Amniotic epithelial cell (primary cell): ENCODE data around the gene UNC13A.
"Not testable (repeated sequence)": the region's sequence is repeated elsewhere in the genome, so short reads cannot be mapped to it uniquely, and the experiment has no call there.

Source experiments
- DNase-seq: peaks from one replicate; pipeline ENCODE4 v3.0.0-alpha.2; 2010; ENCODE audit warnings: low read depth

Gene UNC13A

GRCh38 chr19:17567940-17568339 is 120.2 kb downstream of the UNC13A start:
- no peak for DNase-seq

GRCh38 chr19:17565611-17566010 is 122.5 kb downstream of the UNC13A start:
- DNase-seq: no peak

GRCh38 chr19:17564781-17565180 is 123.4 kb downstream of the UNC13A start:
- no peak for DNase-seq

DNA sequence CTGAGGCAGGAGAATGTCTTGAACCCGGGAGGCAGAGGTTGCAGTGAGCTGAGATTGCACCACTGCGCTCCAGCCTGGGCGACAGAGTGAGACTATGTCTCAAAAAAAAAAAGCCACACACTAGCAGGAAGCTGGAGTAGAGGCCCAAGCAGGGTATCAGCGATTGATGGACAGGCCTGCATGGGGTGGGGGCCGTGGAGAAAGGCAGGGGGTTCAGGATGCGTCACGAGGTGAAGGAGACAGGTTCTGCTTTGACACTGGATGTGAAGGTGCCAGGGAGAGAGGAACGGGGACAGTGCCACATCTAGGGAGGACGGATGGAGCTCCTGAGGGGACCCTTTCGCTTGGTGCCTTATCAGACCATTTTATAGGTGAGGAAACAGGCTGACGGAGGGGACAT is 125.6 kb downstream of the UNC13A start:
- DNase-seq: no peak

DNA sequence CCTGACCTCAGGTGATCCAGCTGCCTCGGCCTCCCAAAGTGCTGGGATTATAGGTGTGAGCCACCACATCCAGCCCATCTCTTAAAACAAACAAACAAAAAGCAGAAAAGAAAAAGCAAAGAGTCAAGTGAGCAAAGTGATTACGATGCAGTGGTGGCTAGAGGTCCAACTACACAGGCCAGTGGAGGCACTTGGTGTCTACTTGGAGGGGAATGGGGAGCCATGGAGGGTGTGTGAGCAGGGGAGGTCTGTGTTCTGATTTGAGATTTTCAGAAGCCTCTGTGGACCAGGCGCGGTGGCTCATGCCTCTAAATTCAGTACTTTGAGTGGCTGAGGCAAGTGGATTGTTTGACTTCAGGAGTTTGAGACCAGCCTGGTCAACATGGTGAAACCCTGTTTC is 126.1 kb downstream of the UNC13A start:
- no peak for DNase-seq

DNA sequence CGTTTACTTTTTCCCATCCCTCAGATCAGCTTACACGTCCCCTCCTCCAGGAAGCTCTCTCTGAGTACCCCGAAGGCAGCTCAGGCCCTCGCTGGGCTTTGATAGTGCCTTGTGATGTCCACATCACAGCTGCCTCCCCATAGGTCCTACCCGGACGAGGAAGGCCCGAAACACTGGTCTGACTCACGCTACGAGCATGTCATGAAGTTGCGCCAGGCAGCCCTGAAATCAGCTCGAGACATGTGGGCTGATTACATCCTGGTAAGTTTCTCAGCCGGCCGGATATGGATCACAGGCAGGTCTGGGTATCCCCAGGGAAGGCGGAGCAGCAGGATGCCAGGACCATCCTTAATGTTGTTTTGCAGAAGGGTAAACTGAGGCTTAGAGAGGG is 128.0 kb downstream of the UNC13A start:
- peak; percentile 99 for DNase-seq

DNA sequence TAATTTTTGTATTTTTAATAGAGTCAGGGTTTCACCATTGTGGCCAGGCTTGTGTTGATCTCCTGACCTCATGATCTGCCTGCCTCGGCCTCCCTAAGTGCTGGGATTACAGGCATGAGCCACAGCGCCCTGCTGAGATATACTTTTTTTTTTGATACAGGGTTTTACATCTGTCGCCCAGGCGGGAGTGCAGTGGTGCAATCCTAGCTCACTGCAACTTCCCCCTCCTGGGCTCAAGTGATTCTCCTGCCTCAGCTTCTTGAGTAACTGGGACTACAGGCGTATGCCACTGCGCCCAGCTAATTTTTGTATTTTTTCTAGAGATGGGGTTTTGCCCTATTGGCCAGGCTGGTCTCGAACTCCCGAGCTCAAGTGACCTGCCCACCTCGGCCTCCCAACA is 130.7 kb downstream of the UNC13A start:
- DNase-seq: peak; percentile 40

DNA sequence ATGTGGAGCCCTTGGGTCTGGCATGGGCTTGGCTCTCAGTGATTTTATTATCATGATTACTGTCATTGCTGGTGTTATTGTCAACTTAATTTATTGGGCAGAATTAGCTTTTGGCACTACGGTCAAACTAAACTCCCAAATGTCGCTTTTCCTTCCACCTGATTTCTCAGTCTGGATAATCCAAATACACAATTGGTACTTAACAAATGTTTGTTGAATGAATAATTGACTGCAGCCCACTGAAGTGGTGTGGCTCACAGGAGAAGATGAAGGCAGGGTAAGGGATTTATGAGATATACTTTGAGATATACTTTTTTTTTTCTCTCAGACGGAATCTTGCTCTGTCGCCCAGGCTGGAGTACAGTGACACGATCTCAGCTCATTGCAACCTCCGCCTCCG is 131.2 kb downstream of the UNC13A start:
- no peak for DNase-seq

DNA sequence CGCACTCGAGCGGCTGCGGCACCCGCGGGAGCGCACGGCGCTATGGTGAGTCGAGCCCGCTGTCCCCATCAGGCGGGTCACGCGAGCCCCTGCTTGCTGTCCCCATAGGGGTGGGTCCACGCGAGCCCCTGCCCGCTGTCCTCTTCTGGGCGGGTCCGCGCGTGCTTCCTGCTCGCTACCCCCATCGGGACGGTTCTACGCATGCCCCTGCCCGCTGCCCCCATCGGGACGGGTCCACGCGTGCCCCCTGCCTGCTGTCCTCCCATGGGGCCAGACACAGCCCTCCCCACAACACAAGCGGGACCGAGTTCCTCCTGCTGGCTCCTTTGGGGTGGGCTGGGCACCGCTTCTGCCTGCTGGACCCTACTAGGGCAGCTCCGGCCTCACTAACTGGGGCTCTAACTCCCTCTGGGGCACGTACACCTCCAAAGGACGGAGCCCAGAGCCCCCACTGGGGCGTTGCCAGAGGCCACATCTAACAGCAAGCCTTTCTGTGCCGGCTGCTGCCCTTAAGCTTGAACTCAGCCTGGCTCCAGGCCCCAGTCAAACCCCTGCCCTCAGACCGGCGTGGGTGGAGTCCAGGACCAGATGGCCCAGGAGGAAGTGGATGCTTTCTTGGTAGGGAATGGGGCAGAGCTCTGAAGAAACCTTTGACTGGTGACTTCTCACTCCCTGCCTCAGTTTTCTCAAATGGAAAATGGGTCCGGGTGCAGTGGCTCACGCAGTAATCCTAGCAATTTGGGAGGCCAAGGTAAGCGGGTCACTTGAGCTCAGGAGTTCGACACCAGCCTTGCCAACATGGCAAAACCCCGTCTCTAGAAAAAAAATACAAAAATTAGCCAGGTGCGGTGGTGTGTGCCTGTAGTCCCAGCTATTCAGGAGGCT is 132.0 kb downstream of the UNC13A start:
- peak; percentile 77 for DNase-seq

DNA sequence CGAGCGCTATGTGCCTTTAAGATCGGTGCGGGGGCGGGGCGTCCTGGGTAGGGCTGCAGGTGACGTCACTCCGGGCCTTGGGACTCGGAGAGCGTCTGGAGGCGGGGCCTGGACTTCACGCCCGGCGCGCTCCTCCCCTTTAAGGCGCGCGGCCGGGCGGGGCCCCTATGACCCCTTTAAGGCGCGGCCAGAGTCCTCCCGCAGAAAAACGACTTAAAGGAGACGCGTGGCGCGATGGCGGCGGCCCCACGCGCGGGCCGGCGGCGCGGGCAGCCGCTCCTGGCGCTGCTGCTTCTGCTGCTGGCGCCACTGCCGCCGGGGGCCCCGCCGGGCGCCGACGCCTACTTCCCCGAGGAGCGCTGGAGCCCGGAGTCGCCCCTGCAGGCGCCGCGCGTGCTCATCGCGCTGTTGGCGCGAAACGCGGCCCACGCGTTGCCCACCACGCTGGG is 132.7 kb downstream of the UNC13A start, which contains the start of gene COLGALT1:
Gene COLGALT1, plus strand, starts transcription at position 170 of the 449 bp plus-strand sequence. Its CDS starts 65 bp downstream, at position 235.
- DNase-seq: peak; percentile 93

DNA sequence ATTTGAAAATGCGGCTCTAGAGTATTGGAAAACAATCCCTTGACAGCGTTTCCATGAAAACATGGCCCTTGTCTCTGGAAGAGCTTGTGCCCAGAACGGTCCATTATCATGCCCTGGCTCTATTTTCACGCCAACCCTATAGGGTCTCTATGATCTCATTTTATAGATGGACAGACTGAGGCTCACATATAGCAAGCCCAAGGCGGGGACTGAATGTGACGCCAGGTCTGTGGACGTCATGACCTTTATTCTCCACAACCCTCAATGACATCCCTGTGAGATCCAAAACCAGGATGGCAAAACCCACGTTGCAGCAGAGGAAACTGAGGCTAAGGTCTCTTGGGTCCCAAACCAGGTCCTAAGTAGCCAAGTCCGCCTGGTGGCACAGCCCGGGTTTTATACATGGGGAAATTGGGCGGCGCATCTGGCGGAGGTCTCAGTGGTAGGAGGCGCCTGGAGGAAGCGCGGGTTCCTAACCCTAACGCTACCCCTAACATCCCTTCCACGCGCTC is 133.1 kb downstream of the UNC13A start:
- DNase-seq: no peak

- DNase-seq: peak; percentile 40
Observed at GRCh38 chr19:17553256-17553655, 134.9 kb downstream of the UNC13A start.

- DNase-seq: not testable (repeated sequence)
Observed at GRCh38 chr19:17552735-17553134, 135.4 kb downstream of the UNC13A start.
